Cardiac muscle cell (in vitro differentiated cells and primary cell): ENCODE measurements around the gene KRT222. TPM values are rescaled to one million over a fixed set of nuclear protein-coding genes. Genes with fewer than 3 reads are reported as not detected.

Experiments used
- DNase-seq, 2 donors: peaks; one replicate each; pipeline versions ENCODE4 v3.0.0 to v3.0.0-alpha.2; 2010 to 2017; ENCODE audit warnings: low read depth in 1 of 2, low spot score in 1 of 2
- H3K27ac ChIP-seq: fragments of 200-600 bp; sonication (generic); 2 replicates; pipeline ENCODE4 v1.5.1; 2016
- H3K27me3 ChIP-seq: fragments of 200-600 bp; sonication (generic); 2 replicates; pipeline ENCODE4 v1.6.0; 2016; ENCODE audit warnings: control low read depth
- H3K36me3 ChIP-seq: fragments of 200-600 bp; sonication (generic); 2 replicates; pipeline ENCODE4 v1.5.1; 2016; ENCODE audit warnings: control low read depth
- H3K4me1 ChIP-seq: fragments of 200-600 bp; sonication (generic); 2 replicates; pipeline ENCODE4 v1.8.1; 2017; ENCODE audit warnings: low read depth, mild to moderate bottlenecking, mixed run types
- H3K4me3 ChIP-seq: fragments of 200-600 bp; sonication (generic); 2 replicates; pipeline ENCODE4 v1.5.1; 2016; ENCODE audit warnings: mild to moderate bottlenecking
- H3K9me3 ChIP-seq: fragments of 200-600 bp; sonication (generic); 2 replicates; pipeline ENCODE4 v1.5.1; 2017; ENCODE audit warnings: low read depth, mild to moderate bottlenecking, control low read depth
- polyA plus RNA-seq: library from polyadenylated mRNA; unstranded; fragments of >200 nt; fragmentation: Nextera tagmentation; extraction: Ambion mirVana; gene quantifications from 2 replicates; pipeline ENCODE4 v1.2.1, GENCODE V29; 2016
- total RNA-seq: library from RNA; depleted of rRNA; stranded (reverse); fragments of >200 nt; gene quantifications from 2 replicates; pipeline ENCODE4 v1.2.3, GENCODE V29; 2016
- TF ChIP-seq, protein P1 (sequence below): IDR thresholded peaks from 2 replicates; pipeline ENCODE4 v1.5.1; 2012; ENCODE audit warnings: low read depth, mild to moderate bottlenecking, low read length

Gene KRT222
- total and polyA plus RNA-seq, 2 experiments from 2014 or later, result 0.29 TPM; not detected in 1

DNA sequence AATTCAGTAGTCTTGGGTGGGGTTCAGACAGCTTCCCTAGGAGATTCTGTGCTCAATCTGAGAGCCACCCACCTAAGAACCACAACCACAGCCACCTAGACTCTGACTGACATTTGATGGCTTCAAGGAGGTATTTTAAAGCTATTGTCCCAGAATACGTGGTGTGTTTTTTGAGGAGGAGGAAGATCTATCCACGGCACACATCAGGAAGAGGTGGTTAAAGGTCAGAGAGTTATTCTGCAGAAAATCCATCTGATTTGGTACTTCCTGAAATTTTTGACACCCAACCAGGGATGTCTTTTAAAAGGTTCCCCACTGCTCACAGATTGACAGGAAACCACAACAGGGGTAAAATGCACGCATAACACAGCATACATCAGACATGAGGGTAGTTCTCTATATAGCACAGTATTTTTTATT, 42.5 kb downstream of the KRT222 start:
- TF ChIP-seq, protein P1, sequence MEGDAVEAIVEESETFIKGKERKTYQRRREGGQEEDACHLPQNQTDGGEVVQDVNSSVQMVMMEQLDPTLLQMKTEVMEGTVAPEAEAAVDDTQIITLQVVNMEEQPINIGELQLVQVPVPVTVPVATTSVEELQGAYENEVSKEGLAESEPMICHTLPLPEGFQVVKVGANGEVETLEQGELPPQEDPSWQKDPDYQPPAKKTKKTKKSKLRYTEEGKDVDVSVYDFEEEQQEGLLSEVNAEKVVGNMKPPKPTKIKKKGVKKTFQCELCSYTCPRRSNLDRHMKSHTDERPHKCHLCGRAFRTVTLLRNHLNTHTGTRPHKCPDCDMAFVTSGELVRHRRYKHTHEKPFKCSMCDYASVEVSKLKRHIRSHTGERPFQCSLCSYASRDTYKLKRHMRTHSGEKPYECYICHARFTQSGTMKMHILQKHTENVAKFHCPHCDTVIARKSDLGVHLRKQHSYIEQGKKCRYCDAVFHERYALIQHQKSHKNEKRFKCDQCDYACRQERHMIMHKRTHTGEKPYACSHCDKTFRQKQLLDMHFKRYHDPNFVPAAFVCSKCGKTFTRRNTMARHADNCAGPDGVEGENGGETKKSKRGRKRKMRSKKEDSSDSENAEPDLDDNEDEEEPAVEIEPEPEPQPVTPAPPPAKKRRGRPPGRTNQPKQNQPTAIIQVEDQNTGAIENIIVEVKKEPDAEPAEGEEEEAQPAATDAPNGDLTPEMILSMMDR, result no peak
- H3K4me1 ChIP-seq, result no peaks in the 10 kb centered on the region
- no peaks in the 10 kb centered on the region for H3K27me3 ChIP-seq
- H3K4me3 ChIP-seq, result no peak overlapping the region
- H3K27ac ChIP-seq, result no peak overlapping the region
- DNase-seq, result no peak
- peaks cover 1% of the 10 kb centered on the region for H3K36me3 ChIP-seq
- H3K9me3 ChIP-seq, result no peaks in the 10 kb centered on the region

DNA sequence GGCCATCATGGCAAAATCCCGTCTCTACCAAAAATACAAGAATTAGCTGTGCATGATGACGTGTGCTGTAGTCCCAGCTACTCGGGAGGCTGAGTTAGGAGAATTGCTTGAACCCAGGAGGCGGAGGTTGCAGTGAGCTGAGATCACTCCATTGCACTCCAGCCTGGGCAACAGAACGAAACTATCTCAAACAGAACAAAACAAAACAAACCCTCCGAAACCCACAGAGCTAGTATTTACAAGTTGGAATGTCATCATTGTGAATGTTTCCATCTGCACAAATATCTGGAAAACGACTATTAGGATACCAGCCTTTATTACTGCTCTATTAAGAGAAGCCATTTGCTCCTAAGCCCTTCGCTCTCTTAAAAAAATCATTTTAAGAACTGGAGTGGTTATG, 43.4 kb downstream of the KRT222 start:
- no peak for DNase-seq
- Histone ChIP-seq H3K27ac (no peak overlapping the region), H3K36me3 (no peaks in the 10 kb centered on the region), H3K9me3 (no peaks in the 10 kb centered on the region), H3K27me3 (no peaks in the 10 kb centered on the region), H3K4me1 (no peaks in the 10 kb centered on the region), H3K4me3 (no peak overlapping the region)
- TF ChIP-seq, protein P1, result no peak

DNA sequence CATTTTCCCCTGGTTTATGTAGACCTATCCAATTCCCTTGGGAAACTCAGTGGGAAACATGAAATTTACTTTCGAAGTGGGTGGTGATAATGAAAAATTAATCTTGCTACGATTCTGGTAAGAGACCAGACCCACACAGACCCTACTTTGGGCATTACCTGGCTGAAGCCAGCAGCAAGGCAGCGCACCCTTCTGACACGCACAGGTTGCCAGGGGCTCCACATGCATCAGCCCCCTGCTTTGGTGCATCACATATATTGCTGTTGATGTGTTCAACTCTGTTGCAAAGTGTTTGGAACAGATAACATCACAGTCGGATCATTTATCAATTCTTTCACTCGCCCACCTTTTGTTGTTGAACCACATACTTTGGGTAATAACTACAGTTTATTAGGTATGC, 44.0 kb downstream of the KRT222 start:
- DNase-seq, result no peak
- Histone ChIP-seq H3K9me3 (no peaks in the 10 kb centered on the region), H3K4me1 (no peaks in the 10 kb centered on the region), H3K36me3 (no peaks in the 10 kb centered on the region), H3K27ac (no peak overlapping the region), H3K4me3 (no peak overlapping the region), H3K27me3 (no peaks in the 10 kb centered on the region)
- TF ChIP-seq, protein P1, result no peak

DNA sequence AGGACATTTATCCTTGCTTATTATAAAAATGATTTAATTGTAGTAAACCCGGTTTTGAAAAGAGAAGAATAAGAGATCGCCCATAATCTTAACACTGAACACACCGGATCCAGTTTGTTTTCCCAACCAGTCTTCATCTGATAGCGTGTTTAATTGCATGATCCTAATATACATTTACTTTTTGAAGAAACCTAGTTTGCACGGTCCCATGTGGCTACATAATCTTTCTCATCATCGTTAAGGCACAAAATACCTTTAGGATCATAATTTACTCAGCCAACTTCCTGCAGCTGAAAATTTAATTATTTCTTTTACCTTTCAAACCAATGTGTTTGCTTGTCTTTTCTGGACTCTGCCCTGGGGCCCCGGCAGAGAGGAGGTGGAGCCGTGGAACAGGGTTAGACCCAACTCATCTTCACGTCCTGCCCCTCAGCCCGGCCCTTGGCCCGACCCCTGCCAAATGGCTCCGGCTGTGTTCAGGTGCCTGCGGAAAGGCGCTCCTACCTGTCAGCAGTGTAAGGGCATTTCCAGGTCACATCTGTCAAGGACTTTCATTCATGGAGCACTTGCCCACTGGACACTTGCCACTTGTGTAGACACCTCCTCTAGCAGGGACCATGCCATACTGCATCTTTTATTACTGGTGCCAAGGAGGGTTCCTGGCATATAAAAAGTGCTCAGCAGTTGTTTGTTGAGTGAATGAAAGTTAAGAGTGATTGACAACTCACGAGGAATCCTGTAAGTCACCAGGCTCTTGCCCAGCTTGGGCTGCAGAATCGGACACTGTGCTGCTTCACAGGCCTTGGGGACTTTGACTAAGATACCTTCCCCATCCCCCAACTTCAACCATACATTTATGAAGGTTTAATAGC, 46.0 kb downstream of the KRT222 start:
- Histone ChIP-seq H3K9me3 (no peaks in the 10 kb centered on the region), H3K27ac (no peak overlapping the region), H3K4me3 (no peak overlapping the region), H3K36me3 (no peaks in the 10 kb centered on the region), H3K4me1 (no peaks in the 10 kb centered on the region), H3K27me3 (no peaks in the 10 kb centered on the region)
- TF ChIP-seq, protein P1, result no peak
- no peak for DNase-seq

DNA sequence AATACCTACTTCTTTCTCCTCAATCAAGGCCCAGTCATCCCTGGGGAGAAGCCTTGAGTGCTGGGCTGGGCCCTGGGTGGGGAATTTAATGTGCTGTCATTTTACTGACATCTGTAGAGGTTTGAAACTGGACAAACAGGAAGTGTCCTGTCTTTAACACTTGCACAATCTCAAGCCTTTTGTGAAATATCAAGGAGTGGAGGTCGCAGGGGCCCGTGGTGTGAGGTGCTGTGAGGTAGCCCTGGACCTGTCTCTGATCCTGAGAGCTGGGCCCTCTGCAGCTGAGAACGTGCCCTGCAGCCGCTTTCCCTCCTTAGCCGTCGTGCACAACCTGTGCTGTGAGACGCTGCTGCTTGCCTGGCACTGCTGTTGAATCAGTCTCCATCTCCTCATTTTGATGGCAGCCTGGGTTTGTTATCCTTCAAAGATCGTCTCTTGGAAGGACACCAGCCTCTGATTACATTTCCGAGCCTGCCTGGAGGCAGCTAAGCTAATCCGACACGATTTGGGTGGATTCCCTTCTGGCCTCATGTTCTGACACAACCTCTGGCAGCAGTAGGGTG, 47.2 kb downstream of the KRT222 start:
- no peaks in the 10 kb centered on the region for H3K27me3 ChIP-seq
- no peaks in the 10 kb centered on the region for H3K4me1 ChIP-seq
- DNase-seq, result no peak
- no peak overlapping the region for H3K27ac ChIP-seq
- H3K36me3 ChIP-seq, result no peaks in the 10 kb centered on the region
- no peaks in the 10 kb centered on the region for H3K9me3 ChIP-seq
- no peak overlapping the region for H3K4me3 ChIP-seq
- TF ChIP-seq, protein P1, result no peak
